NT2/D1 (cell line): ENCODE results near the gene GAB1.
A peak's percentile ranks its signal among the peaks of the same experiment; 100 is the strongest.

Source experiments
- DNase-seq: peaks from one replicate; pipeline ENCODE4 v3.0.0-alpha.2; 2011; ENCODE audit warnings: low read depth, low spot score
- H3K27me3 ChIP-seq: 2 replicates; pipeline ENCODE4 v1.6.0; 2011; ENCODE audit warnings: mild to moderate bottlenecking; ENCODE audit not compliant: insufficient read length, insufficient read depth
- H3K36me3 ChIP-seq: 2 replicates; pipeline ENCODE4 v1.6.1; 2011; ENCODE audit warnings: mild to moderate bottlenecking, low read length, mixed read lengths; ENCODE audit not compliant: insufficient read depth, insufficient read length
- H3K4me1 ChIP-seq: 2 replicates; pipeline ENCODE4 v1.5.1; 2011; ENCODE audit not compliant: insufficient read depth, insufficient read length
- H3K4me3 ChIP-seq: 2 replicates; pipeline ENCODE4 v1.5.1; 2011; ENCODE audit warnings: low read depth; ENCODE audit not compliant: insufficient read length
- H3K9ac ChIP-seq: 2 replicates; pipeline ENCODE4 v1.6.0; 2011; ENCODE audit warnings: low read depth; ENCODE audit not compliant: insufficient read length
- H3K9me3 ChIP-seq: 2 replicates; pipeline ENCODE4 v1.5.1; 2011; ENCODE audit warnings: mild to moderate bottlenecking, low read length; ENCODE audit not compliant: insufficient read depth
- SUZ12 ChIP-seq: IDR thresholded peaks from 2 replicates; pipeline ENCODE4 v1.6.1; 2011; ENCODE audit not compliant: insufficient read length, insufficient read depth; ENCODE audit errors: extremely low read depth
- YY1 ChIP-seq: IDR thresholded peaks from 2 replicates; pipeline ENCODE4 v1.6.1; 2011; ENCODE audit not compliant: insufficient read length, insufficient read depth
- ZNF274 ChIP-seq: IDR thresholded peaks from 2 replicates; pipeline ENCODE4 v1.6.1; 2011; ENCODE audit warnings: mild to moderate bottlenecking, low read depth, low read length

Gene GAB1

GRCh38 chr4:143391895-143392294 is 55.2 kb downstream of the GAB1 start:
- TF ChIP-seq ZNF274 (no peak), SUZ12 (no peak), YY1 (no peak)
- H3K27me3 ChIP-seq: no peaks in the 10 kb centered on the region
- DNase-seq: no peak
- H3K36me3 ChIP-seq: no peaks in the 10 kb centered on the region
- H3K9ac ChIP-seq: no peak overlapping the region
- H3K9me3 ChIP-seq: no peaks in the 10 kb centered on the region
- no peaks in the 10 kb centered on the region for H3K4me1 ChIP-seq
- no peak overlapping the region for H3K4me3 ChIP-seq

GRCh38 chr4:143393195-143393594 is 56.5 kb downstream of the GAB1 start:
- Histone ChIP-seq H3K9ac (no peak overlapping the region), H3K4me1 (no peaks in the 10 kb centered on the region), H3K4me3 (no peak overlapping the region), H3K27me3 (no peaks in the 10 kb centered on the region), H3K9me3 (no peaks in the 10 kb centered on the region), H3K36me3 (no peaks in the 10 kb centered on the region)
- DNase-seq: no peak
- TF ChIP-seq ZNF274 (no peak), YY1 (no peak), SUZ12 (no peak)

- no peak overlapping the region for H3K9ac ChIP-seq
- TF ChIP-seq SUZ12: no peak
- TF ChIP-seq ZNF274: no peak
- no peak for TF ChIP-seq YY1
- no peaks in the 10 kb centered on the region for H3K36me3 ChIP-seq
- H3K27me3 ChIP-seq: no peaks in the 10 kb centered on the region
- no peak overlapping the region for H3K4me3 ChIP-seq
- no peak for DNase-seq
- H3K9me3 ChIP-seq: no peaks in the 10 kb centered on the region
- H3K4me1 ChIP-seq: no peaks in the 10 kb centered on the region
Observed at GRCh38 chr4:143394739-143395453, 58.2 kb downstream of the GAB1 start.

GRCh38 chr4:143396695-143397094 is 60.0 kb downstream of the GAB1 start:
- no peaks in the 10 kb centered on the region for H3K36me3 ChIP-seq
- DNase-seq: no peak
- H3K9me3 ChIP-seq: no peaks in the 10 kb centered on the region
- no peaks in the 10 kb centered on the region for H3K4me1 ChIP-seq
- no peak overlapping the region for H3K4me3 ChIP-seq
- H3K27me3 ChIP-seq: no peaks in the 10 kb centered on the region
- no peak overlapping the region for H3K9ac ChIP-seq
- TF ChIP-seq YY1 (no peak), SUZ12 (no peak), ZNF274 (no peak)

- Histone ChIP-seq H3K4me1 (no peaks in the 10 kb centered on the region), H3K36me3 (no peaks in the 10 kb centered on the region), H3K27me3 (no peaks in the 10 kb centered on the region), H3K9me3 (no peaks in the 10 kb centered on the region), H3K9ac (no peak overlapping the region), H3K4me3 (no peak overlapping the region)
- no peak for DNase-seq
- no peak for TF ChIP-seq YY1
- no peak for TF ChIP-seq ZNF274
- TF ChIP-seq SUZ12: no peak
Observed at GRCh38 chr4:143397335-143397734, 60.7 kb downstream of the GAB1 start.

- DNase-seq: no peak
- no peaks in the 10 kb centered on the region for H3K4me1 ChIP-seq
- H3K27me3 ChIP-seq: no peaks in the 10 kb centered on the region
- no peak for TF ChIP-seq YY1
- TF ChIP-seq SUZ12: no peak
- TF ChIP-seq ZNF274: no peak
- H3K9ac ChIP-seq: no peak overlapping the region
- no peaks in the 10 kb centered on the region for H3K9me3 ChIP-seq
- H3K36me3 ChIP-seq: no peaks in the 10 kb centered on the region
- H3K4me3 ChIP-seq: no peak overlapping the region
Observed at GRCh38 chr4:143397887-143398286, 61.2 kb downstream of the GAB1 start.

GRCh38 chr4:143399113-143399949 is 62.7 kb downstream of the GAB1 start:
- TF ChIP-seq SUZ12: no peak
- TF ChIP-seq ZNF274: no peak
- TF ChIP-seq YY1: no peak
- H3K4me3 ChIP-seq: no peak overlapping the region
- peak; percentile 2 for DNase-seq

GRCh38 chr4:143400082-143400481 is 63.4 kb downstream of the GAB1 start:
- DNase-seq: no peak
- H3K4me1 ChIP-seq: no peaks in the 10 kb centered on the region
- no peaks in the 10 kb centered on the region for H3K27me3 ChIP-seq
- TF ChIP-seq YY1: no peak
- no peak for TF ChIP-seq ZNF274
- TF ChIP-seq SUZ12: no peak
- no peaks in the 10 kb centered on the region for H3K36me3 ChIP-seq
- H3K4me3 ChIP-seq: no peak overlapping the region
- H3K9me3 ChIP-seq: no peaks in the 10 kb centered on the region
- no peak overlapping the region for H3K9ac ChIP-seq

More at GRCh38 chr4:143399113-143399949, 62.7 kb downstream of the GAB1 start:
- Histone ChIP-seq H3K9ac (no peak overlapping the region), H3K27me3 (no peaks in the 10 kb centered on the region), H3K9me3 (no peaks in the 10 kb centered on the region), H3K36me3 (no peaks in the 10 kb centered on the region), H3K4me1 (no peaks in the 10 kb centered on the region)
